ENCODE results near the gene SSBP2.

SSBP2 gene

GRCh38 chr5:81751009-81751835, at the start of gene SSBP2:
Gene SSBP2, minus strand, starts transcription at chr5:81751097. Its CDS starts 55 bp downstream, at chr5:81751042.
- H3K4me1 Mint-ChIP-seq: peaks cover 75% of the 10 kb centered on the region
- DNase-seq: peak; percentile 100
- no peaks in the 10 kb centered on the region for H3K9me3 Mint-ChIP-seq
- peak within 1 kb of the TSS; percentile 93 for H3K4me3 Mint-ChIP-seq
- peak within 1 kb of the TSS; percentile 94 for H3K27ac Mint-ChIP-seq
- no peak for TF ChIP-seq CTCF (IDR thresholded peaks at IDR 0.05)
- no peaks in the 10 kb centered on the region for H3K27me3 Mint-ChIP-seq (ENCODE audit: low read depth, poor library complexity)
- H3K36me3 Mint-ChIP-seq (ENCODE audit: low read depth): no peaks in the 10 kb centered on the region

DNA sequence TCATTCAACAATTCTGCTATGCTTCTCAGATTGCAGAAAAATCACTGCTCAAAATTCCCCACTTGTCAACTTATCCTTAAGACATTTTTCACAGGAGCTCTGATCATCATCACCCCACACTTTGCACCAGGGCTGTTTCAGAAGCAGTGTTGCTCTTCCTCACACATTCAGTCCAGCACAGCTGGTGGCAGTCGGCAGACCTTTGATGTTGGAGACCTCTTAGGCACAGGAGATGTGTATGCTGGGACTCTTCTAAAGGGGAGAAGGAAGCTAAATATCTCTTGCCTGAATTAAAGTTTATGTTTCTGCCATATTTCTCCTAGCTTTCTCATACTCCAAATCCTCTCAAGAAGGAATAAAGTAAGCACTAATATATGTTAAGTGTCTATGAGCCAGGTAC, 44.8 kb upstream of the SSBP2 start:
- Mint-ChIP-seq H3K9me3 (no peaks in the 10 kb centered on the region), H3K4me3 (no peak overlapping the region), H3K4me1 (peaks cover 38% of the 10 kb centered on the region), H3K27me3 (ENCODE audit: low read depth, poor library complexity) (peaks cover 4% of the 10 kb centered on the region), H3K36me3 (ENCODE audit: low read depth) (no peaks in the 10 kb centered on the region), H3K27ac (no peak overlapping the region)
- DNase-seq: no peak
- no peak for TF ChIP-seq CTCF (IDR thresholded peaks at IDR 0.05)

DNA sequence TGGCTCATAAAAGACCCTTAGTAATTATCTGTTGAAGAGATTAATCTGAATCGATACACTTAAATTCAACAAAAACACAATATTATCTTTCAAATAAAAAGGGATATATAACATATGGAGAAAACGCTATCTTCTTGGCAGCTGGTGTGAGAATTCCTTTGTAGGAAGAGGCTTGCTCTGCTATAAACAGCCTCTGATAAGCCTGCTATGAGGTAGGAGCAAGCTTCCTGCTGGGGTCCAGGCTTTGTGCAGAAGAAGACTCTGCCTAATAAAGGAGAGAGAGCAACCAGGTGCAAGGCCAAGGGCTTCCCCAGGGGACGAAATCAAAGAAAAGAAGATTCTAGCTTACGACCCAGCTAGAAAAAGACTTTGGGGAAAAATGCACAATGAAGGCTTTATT, 43.3 kb upstream of the SSBP2 start:
- Mint-ChIP-seq H3K4me1 (peaks cover 43% of the 10 kb centered on the region), H3K9me3 (no peaks in the 10 kb centered on the region), H3K27ac (no peak overlapping the region), H3K36me3 (ENCODE audit: low read depth) (no peaks in the 10 kb centered on the region), H3K4me3 (no peak overlapping the region), H3K27me3 (ENCODE audit: low read depth, poor library complexity) (peaks cover 4% of the 10 kb centered on the region)
- no peak for TF ChIP-seq CTCF (IDR thresholded peaks at IDR 0.05)
- no peak for DNase-seq

- H3K27me3 Mint-ChIP-seq (ENCODE audit: low read depth, poor library complexity): peaks cover 4% of the 10 kb centered on the region
- peaks cover 44% of the 10 kb centered on the region for H3K4me1 Mint-ChIP-seq
- H3K27ac Mint-ChIP-seq: peak overlapping the region; percentile 83
- H3K36me3 Mint-ChIP-seq (ENCODE audit: low read depth): peaks cover 9% of the 10 kb centered on the region
- TF ChIP-seq CTCF (IDR thresholded peaks at IDR 0.05): no peak
- peaks cover 8% of the 10 kb centered on the region for H3K9me3 Mint-ChIP-seq
- H3K4me3 Mint-ChIP-seq: no peak overlapping the region
- DNase-seq: no peak
These were observed 39.4 kb upstream of the SSBP2 start for GRCh38 chr5:81790336-81790735.

- no peak for TF ChIP-seq CTCF (IDR thresholded peaks at IDR 0.05)
- DNase-seq: no peak
- Mint-ChIP-seq H3K36me3 (ENCODE audit: low read depth) (peaks cover 14% of the 10 kb centered on the region), H3K4me1 (peaks cover 36% of the 10 kb centered on the region), H3K9me3 (peaks cover 13% of the 10 kb centered on the region), H3K4me3 (no peak overlapping the region), H3K27ac (peak overlapping the region; percentile 88), H3K27me3 (ENCODE audit: low read depth, poor library complexity) (peaks cover 6% of the 10 kb centered on the region)
These were observed 38.1 kb upstream of the SSBP2 start for GRCh38 chr5:81789033-81789432.

GRCh38 chr5:81788329-81788728, 37.4 kb upstream of the SSBP2 start:
- no peak overlapping the region for H3K4me3 Mint-ChIP-seq
- H3K4me1 Mint-ChIP-seq: peaks cover 32% of the 10 kb centered on the region

More at GRCh38 chr5:81788329-81788728, 37.4 kb upstream of the SSBP2 start:
- TF ChIP-seq CTCF (IDR thresholded peaks at IDR 0.05): no peak
- peak overlapping the region; percentile 95 for H3K27ac Mint-ChIP-seq
- DNase-seq: no peak
- H3K36me3 Mint-ChIP-seq (ENCODE audit: low read depth): peaks cover 14% of the 10 kb centered on the region
- peaks cover 6% of the 10 kb centered on the region for H3K27me3 Mint-ChIP-seq (ENCODE audit: low read depth, poor library complexity)
- peaks cover 13% of the 10 kb centered on the region for H3K9me3 Mint-ChIP-seq

Data from nephron progenitor cell (in vitro differentiated cells).